CD4-positive, alpha-beta T cell treated with Interleukin-4 for 4 hours (primary cell): ENCODE data around the gene RUFY1.
"Not testable (repeated sequence)": the region's sequence is repeated elsewhere in the genome, so short reads cannot be mapped to it uniquely, and the experiment has no call there.

ENCODE experiments used
- DNase-seq: peaks from one replicate; pipeline ENCODE4 v3.0.0-alpha.2; 2020

RUFY1 gene

DNA sequence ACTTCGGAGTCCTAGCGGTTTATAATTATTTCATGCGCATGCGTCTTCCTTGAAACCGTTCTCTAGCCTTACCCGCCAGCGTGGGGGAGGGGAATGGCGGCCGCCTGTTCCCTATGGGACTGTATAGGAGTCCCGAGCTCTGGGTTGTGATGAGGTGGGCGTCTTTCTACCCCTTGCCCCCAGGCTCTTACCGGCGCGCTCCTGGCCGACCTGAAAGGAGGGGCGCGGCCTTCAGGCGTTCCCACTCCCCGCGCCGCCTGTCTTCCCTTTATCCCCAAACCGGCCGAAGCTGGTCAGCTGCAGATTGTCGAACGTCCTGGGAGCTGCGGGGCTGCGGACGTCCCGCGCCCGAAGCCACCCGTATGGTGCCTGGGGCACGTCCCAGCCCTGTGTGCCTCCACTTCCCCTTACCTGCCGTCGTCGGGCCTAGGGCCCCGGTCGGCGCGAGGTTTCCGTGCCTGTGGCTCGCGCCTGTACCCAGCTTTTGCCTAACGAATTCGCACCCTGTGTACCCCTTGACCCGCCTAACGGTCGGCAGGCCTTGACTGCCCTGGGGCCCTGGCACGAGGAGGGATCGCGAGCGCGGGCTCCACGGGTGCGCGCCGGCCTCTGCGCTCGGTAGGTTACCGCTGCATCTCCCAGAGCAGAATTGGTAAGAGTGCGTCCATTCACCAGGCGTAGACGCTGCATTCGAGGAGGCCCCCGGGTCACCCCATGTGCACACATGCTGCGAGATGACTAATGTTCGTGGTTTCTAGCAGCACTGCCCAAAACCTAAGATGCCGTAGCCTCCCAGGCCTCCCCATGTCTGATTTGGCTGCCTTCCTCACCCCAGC is 73.8 kb downstream of the RUFY1 start:
- DNase-seq: peak; percentile 60

DNA sequence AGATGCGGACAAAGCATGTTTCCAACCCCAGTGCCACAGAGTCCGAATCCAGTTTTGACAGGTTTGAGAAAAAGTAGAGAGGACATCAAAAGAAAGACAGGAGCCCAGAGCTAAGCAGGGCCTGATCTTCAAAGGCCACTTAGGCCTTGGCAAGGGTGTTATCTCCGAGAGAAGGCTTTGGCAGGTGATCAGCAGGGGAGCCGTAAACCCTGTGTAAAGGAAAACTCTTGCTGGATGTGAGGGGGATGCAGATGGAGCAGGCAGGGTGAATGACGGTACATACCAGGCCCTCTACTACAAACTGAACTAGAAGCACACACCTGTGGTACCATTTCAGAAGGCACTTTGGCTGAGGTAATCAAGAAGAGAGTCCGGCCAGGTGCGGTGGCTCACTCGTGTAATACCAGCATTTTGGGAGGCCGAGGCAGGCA is 74.5 kb downstream of the RUFY1 start:
- no peak for DNase-seq

DNA sequence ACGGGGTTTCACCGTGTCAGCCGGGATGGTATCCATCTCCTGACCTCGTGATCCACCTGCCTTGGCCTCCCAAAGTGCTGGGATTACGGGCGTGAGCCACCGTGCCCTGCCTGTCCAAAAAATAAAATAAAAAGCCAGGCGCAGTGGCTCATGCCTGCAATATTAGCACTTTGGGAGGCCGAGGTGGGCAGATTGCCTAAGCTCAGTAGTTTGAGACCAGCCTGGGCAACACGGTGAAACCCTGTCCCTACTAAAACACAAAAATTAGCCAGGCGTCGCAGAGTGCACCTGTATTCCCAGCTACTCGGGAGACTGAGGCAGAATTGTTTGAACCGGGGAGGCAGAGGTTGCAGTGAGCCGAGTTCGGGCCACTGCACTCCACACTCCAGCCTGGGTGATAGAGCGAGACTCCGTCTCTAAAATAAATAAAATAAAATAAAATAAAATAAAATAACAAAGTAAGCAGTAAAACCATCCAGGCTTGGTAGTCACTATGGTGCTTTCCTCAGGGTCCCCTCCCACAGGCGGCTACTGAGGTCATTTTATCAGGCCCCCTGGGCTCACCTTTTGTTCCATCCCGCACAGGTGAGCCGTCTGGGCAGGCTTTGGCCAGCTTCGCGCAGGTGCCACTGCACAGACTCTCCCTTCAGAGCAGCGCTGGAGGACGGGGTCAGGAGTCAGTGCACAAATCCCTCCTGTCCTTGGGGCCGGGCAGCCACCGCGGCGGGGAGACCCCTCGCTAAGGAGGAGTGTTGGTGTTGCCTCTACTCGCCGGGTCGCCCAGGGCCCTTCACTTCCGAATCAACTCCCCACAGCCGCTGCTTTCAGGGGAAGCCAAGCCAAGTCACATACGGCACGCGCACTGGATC is 83.4 kb downstream of the RUFY1 start:
- not testable (repeated sequence) for DNase-seq

DNA sequence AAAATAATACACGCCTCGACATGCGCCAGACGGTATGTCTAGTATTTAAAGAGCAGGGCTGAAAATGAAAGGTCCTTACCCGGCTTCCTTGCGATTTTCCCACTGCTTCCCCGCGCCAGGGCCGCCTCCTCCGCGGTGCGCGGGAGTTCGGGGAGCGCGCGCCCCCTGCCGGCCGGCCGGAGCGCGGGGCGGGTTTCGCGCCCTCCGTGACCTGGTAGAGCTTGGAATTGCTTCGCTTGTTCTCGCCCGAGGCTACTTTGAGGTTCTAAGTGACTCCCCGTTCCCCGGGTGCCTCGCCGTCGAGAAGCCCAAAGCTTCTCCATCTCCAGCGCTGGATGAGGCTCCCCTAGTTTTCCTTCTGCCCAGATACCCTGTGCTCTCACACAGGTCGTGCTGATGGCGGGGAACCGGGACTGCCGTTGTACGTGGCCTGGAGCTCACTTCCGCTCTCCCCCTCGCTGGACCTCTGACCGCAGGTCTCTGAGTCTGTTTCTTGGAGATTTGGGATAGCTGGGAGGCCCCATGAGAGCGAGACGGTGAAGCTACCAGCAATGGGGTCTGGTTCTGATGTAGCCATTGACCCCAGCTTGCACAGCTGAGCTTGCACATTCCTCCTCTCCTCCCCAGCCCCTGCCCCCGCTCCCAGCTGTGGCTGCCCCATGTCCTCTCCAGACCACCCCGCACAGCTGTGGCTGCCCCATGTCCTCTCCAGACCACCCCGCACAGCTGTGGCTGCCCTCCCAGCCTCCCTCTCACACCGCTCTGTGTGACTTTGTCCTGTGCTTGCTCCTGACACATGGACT is 84.2 kb downstream of the RUFY1 start:
- not testable (repeated sequence) for DNase-seq

DNA sequence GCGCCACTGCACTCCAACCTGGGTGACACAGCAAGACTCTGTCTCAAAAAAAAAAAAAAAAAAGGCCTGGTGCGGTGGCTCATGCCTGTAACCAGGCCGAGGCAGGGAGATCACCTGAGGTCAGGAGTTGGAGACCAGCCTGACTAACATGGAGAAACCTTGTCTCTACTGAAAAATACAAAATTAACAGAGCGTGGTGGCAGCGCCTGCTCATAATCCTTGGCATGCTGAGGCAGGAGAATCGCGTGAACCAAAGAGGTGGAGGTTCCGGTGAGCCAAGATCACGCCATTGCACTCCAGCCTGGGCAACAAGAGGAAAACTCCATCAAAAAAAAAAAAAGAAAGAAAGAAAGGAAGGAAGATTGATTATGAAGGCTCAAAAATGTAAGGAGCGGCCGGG is 88.9 kb downstream of the RUFY1 start:
- DNase-seq: not testable (repeated sequence)

DNA sequence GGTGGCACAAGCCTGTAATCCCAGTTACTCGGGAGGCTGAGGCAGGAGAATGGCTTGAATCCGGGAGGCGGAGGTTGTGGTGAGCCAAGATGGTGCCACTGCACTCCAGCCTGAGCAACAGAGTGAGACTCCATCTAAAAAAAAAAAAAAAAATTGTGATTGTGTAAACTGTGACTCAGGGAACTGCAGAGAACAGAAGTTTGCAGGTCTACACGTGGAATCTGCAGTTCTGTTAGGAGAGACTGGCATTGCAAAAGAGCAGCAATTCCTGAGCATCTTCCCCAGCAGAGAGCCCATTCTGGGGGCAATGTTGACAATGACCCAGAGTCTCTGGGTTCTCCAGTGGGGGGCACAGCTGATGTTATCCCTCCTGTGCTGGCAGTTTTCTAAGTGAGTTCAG is 91.4 kb downstream of the RUFY1 start:
- DNase-seq: not testable (repeated sequence)

DNA sequence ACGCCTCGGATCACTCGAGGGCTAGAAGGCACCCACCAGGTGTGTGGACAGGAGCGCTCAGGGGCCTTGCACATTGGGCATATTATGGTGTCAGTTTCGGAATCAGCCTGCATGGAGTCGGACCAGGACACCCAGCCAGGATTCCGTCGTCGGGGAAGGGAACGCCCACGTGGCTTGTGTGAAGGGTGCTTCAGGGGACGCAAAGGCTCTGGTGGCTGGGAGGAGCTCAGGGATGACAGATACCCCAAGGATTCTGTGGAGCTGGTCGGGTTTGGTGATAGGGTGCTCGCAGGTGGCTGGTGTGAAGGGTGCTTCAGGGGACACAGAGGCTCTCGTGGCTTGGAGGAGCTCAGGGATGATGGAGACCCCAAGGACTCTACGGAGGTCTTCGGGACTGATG is 92.3 kb downstream of the RUFY1 start:
- not testable (repeated sequence) for DNase-seq

DNA sequence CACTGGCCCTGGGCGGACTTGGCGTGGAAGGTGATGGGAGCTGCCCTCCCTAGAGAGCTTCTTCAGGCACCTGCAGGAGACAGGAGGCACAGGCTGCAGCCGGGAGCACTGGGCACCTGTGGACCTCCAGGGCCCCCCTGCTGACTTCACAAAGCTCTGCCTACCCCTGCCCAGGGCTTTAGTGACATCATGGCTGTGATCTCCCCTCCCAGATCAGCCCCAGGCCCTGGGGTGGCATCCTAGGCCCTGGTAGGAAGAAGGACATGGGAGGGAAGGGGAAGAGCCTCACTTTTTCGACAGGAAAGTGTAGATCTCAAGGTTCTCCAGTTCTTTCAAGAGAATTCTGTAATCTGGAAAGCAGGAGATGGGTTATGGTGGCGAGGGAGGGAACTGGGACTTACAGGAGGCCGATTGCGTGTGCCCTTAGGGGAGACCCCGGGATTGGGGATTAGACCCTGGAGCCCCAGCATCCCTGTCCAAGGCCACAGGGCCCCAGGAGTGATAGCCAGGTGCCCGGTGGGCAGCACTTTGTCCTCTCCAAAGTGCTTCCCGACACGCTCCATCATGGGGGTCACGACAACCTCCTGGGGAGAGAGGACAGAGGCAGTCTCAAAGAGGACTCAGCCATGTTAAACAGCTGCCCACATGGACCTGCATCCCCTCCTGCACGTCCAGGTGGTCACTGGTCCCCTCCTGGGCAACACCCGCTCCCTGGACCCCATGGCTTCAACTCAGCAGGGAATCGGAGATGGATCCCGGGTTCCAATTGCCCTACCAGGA is 93.0 kb downstream of the RUFY1 start:
- DNase-seq: not testable (repeated sequence)

DNA sequence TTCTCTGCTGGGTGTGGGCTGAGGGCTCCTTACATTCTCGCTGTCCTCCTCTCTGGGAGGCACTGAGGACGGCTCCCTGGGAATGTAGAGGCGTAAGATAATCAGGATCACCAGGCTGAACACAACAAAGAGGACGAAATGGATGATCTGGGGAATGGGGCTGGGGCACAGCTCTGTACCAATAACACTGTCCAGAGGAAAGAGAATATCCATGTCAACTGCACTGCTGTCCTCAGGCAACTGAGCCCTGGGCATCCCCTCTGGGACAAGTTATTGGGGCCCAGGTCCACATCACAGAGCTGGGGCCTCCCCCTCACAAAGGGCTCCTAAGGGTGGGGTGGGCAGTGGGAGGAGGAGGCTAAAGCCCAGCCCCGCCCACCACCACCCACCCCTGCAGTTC is 94.4 kb downstream of the RUFY1 start:
- not testable (repeated sequence) for DNase-seq

DNA sequence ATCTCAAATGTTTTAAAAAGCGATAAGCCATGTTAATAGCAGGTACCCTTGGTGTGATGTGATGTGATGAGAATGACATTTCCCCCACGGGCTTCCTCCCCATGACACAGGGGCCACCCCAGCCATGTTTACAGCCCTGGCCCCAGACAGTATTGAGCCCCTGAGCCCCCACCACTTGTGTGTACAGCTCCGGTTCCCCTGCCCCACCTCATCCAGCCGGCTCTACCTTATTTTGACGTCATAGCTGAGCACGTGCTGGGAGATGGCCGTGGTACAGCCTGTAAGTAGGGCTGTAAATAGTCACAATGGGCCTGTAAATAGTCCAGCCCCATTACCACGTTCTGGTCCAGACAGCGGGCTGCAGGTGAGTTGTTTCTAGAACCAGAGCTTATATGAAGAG is 98.1 kb downstream of the RUFY1 start:
- DNase-seq: no peak

DNA sequence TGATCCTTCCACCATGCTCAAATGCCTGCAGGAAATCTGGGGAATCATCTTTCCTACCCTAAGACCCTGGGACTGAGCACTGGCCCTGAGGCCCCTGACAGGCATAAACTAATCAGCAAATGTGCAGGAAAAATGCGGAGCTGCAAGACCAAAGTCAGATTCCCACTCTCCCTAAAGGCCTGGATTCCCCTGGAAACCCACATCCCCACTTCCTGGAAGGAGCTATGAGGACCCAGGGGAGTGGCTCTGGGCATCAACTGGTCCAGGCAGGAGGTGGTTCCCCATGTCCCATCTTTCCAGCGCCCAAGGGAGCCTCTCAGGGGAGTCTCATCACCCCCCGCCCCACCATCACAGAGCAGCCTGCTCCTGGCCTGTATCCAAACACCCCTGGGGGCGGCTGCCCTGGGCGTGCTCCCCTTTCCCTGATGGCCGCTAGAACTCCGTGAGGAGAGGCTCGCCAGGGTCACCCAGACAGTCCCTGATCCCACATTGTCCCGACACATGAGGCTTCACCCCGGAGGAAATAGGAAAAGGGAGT is 98.9 kb downstream of the RUFY1 start:
- DNase-seq: not testable (repeated sequence)

DNA sequence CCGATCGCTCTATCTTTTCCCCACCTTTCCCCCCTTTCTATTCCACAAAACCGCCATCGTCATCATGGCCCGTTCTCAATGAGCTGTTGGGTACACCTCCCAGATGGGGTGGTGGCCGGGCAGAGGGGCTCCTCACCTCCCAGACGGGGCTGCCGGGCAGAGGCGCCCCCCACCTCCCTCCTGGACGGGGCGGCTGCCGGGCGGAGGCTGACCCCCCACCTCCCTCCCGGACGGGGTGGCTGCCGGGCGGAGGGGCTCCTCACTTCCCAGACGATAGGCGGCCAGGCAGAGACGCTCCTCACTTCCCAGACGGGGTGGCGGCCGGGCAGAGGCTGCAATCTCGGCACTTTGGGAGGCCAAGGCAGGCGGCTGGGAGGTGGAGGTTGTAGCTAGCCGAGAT is 99.9 kb downstream of the RUFY1 start:
- not testable (repeated sequence) for DNase-seq

DNA sequence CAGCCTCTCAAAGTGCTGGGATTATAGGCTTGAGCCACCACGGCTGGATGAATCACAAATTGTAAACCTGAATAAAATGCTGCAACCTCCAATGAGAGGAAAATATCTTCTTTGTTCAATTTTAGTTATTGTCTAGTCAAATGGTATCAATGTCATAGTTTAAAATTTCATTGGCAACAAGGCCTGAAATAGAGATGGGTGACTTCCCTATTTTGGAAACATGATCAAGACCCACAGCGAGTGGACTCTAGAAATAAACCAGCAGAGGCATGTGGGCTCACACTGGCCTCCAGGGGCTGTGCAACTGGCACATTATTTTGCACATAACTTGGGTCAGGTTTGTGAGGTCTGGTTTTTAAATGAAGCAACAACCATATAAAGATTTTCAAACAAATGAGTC is 102.8 kb downstream of the RUFY1 start:
- DNase-seq: not testable (repeated sequence)

DNA sequence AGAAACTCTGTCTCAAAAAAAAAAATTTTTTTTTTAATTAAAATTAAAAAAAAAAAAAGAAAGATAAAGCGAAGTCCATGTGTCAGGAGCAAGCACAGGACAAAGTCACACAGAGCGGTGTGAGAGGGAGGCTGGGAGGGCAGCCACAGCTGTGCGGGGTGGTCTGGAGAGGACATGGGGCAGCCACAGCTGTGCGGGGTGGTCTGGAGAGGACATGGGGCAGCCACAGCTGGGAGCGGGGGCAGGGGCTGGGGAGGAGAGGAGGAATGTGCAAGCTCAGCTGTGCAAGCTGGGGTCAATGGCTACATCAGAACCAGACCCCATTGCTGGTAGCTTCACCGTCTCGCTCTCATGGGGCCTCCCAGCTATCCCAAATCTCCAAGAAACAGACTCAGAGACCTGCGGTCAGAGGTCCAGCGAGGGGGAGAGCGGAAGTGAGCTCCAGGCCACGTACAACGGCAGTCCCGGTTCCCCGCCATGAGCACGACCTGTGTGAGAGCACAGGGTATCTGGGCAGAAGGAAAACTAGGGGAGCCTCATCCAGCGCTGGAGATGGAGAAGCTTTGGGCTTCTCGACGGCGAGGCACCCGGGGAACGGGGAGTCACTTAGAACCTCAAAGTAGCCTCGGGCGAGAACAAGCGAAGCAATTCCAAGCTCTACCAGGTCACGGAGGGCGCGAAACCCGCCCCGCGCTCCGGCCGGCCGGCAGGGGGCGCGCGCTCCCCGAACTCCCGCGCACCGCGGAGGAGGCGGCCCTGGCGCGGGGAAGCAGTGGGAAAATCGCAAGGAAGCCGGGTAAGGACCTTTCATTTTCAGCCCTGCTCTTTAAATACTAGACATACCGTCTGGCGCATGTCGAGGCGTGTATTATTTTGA is 107.2 kb downstream of the RUFY1 start:
- not testable (repeated sequence) for DNase-seq

DNA sequence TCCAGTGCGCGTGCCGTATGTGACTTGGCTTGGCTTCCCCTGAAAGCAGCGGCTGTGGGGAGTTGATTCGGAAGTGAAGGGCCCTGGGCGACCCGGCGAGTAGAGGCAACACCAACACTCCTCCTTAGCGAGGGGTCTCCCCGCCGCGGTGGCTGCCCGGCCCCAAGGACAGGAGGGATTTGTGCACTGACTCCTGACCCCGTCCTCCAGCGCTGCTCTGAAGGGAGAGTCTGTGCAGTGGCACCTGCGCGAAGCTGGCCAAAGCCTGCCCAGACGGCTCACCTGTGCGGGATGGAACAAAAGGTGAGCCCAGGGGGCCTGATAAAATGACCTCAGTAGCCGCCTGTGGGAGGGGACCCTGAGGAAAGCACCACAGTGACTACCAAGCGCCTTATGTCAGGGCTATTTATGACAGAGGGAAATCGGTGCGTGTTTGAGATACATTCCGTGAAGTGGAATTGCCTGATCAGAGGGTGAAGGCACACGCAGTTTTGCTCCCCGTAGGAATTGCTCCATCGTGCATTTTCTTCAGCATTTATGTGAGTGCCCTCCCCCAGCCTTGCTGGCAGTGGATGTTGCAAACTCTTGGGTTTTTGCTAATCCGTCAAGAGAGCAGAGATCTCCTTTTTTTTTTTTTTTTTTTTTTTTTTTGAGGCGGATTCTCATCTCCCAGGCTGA is 108.0 kb downstream of the RUFY1 start:
- DNase-seq: not testable (repeated sequence)
